WTC11 (cell line): ENCODE results near the gene ZFHX3. TPM values are rescaled to one million over a fixed set of nuclear protein-coding genes. Genes with fewer than 3 reads are reported as not detected.

Experiments used
- ATAC-seq: fragments of 200-7000 bp; cut with Tn5 transposase; 2 replicates; pipeline ENCODE4 v1.10.0; 2021; ENCODE audit warnings: mild to moderate bottlenecking, moderate library complexity
- CTCF ChIA-PET: fragments of 300-600 bp; sonication (Branson Sonifier 250); formaldehyde crosslinking; loops from one replicate; lab custom pipeline; 2021; ENCODE audit warnings: antibody characterized with exemption; lab: Charles Lee
- POLR2A ChIA-PET: fragments of 350-600 bp; sonication (Branson Sonifier 250); formaldehyde crosslinking; loops from one replicate; lab custom pipeline; 2021; ENCODE audit warnings: antibody characterized with exemption; lab: Charles Lee
- DNase-seq: peaks from one replicate; pipeline ENCODE4 v3.0.0; 2021; ENCODE audit warnings: low spot score
- H3K27ac Mint-ChIP-seq: 2 replicates; pipeline ENCODE4 v1.8.0; 2021; ENCODE audit warnings: mixed read lengths
- H3K27me3 Mint-ChIP-seq: 2 replicates; pipeline ENCODE4 v1.8.0; 2021; ENCODE audit warnings: low read depth, mild to moderate bottlenecking, moderate library complexity, mixed read lengths
- H3K36me3 Mint-ChIP-seq: 2 replicates; pipeline ENCODE4 v1.8.0; 2021; ENCODE audit warnings: mixed read lengths
- H3K4me1 Mint-ChIP-seq: 2 replicates; pipeline ENCODE4 v1.8.0; 2022; ENCODE audit warnings: mixed read lengths
- H3K4me3 Mint-ChIP-seq: 2 replicates; pipeline ENCODE4 v1.8.0; 2021; ENCODE audit warnings: mild to moderate bottlenecking, moderate library complexity, mixed read lengths
- H3K9me3 Mint-ChIP-seq: 2 replicates; pipeline ENCODE4 v1.8.0; 2021; ENCODE audit warnings: mixed read lengths
- EMX1 ChIP-seq: fragments of 250-450 bp; sonication (Bioruptor Pico); IDR thresholded peaks from 2 replicates; pipeline ENCODE4 v1.8.0; 2021; ENCODE audit warnings: mild to moderate bottlenecking
- NFATC4 ChIP-seq: fragments of 250-450 bp; sonication (Bioruptor Pico); IDR thresholded peaks from 2 replicates; pipeline ENCODE4 v1.9.0; 2021; ENCODE audit warnings: mild to moderate bottlenecking
- ZNF138 ChIP-seq: sonication (generic); formaldehyde crosslinking; conservative IDR thresholded peaks from 2 replicates; pipeline ENCODE4 v1.8.1; 2022; ENCODE audit warnings: mild to moderate bottlenecking, moderate library complexity, missing genetic modification reagents
- ZNF317 ChIP-seq: sonication (generic); formaldehyde crosslinking; IDR thresholded peaks from 2 replicates; pipeline ENCODE4 v1.8.1; 2023; ENCODE audit warnings: low read depth, mild to moderate bottlenecking, moderate library complexity, missing genetic modification reagents, borderline replicate concordance
- ZNF416 ChIP-seq: fragments of 250-450 bp; sonication (Bioruptor Pico); IDR thresholded peaks from 2 replicates; pipeline ENCODE4 v1.9.0; 2021; ENCODE audit warnings: mild to moderate bottlenecking, inconsistent platforms
- ZNF671 ChIP-seq: fragments of 250-450 bp; sonication (Bioruptor Pico); IDR thresholded peaks from 2 replicates; pipeline ENCODE4 v1.8.0; 2021; ENCODE audit warnings: mild to moderate bottlenecking
- total RNA-seq: library from RNA; stranded (reverse); gene quantifications from 3 replicates; pipeline ENCODE4 v1.2.3, GENCODE V29; 2021
- TF ChIP-seq, protein P1 (sequence below): fragments of 250-450 bp; sonication (Bioruptor Pico); IDR thresholded peaks from 2 replicates; pipeline ENCODE4 v2.1.2; 2022; ENCODE audit warnings: mild to moderate bottlenecking, moderate library complexity
- TF ChIP-seq, protein P2 (sequence below): sonication (generic); formaldehyde crosslinking; IDR thresholded peaks from 2 replicates; pipeline ENCODE4 v1.8.0; 2022; ENCODE audit warnings: missing genetic modification reagents
- TF ChIP-seq, protein P3 (sequence below): fragments of 200-600 bp; IDR thresholded peaks from 2 replicates; pipeline ENCODE4 v1.8.0; 2022; ENCODE audit warnings: antibody characterized with exemption
- TF ChIP-seq, protein P4 (sequence below): sonication (generic); formaldehyde crosslinking; IDR thresholded peaks from 2 replicates; pipeline ENCODE4 v1.8.0; 2023; ENCODE audit warnings: mild to moderate bottlenecking, missing genetic modification reagents
- TF ChIP-seq, protein P5 (sequence below): sonication (generic); formaldehyde crosslinking; IDR thresholded peaks from 2 replicates; pipeline ENCODE4 v1.8.0; 2022; ENCODE audit warnings: mild to moderate bottlenecking, missing genetic modification reagents
- TF ChIP-seq, protein P6 (sequence below): sonication (generic); formaldehyde crosslinking; IDR thresholded peaks from 2 replicates; pipeline ENCODE4 v1.8.1; 2022; ENCODE audit warnings: low read depth, missing genetic modification reagents, borderline replicate concordance
- TF ChIP-seq, protein P7 (sequence below): sonication (generic); formaldehyde crosslinking; conservative IDR thresholded peaks from 2 replicates; pipeline ENCODE4 v1.8.1; 2023; ENCODE audit warnings: mild to moderate bottlenecking, low read depth, missing genetic modification reagents, moderate library complexity

Gene ZFHX3
- total RNA-seq, 1 experiment from 2014 or later, result 5.7 TPM

DNA sequence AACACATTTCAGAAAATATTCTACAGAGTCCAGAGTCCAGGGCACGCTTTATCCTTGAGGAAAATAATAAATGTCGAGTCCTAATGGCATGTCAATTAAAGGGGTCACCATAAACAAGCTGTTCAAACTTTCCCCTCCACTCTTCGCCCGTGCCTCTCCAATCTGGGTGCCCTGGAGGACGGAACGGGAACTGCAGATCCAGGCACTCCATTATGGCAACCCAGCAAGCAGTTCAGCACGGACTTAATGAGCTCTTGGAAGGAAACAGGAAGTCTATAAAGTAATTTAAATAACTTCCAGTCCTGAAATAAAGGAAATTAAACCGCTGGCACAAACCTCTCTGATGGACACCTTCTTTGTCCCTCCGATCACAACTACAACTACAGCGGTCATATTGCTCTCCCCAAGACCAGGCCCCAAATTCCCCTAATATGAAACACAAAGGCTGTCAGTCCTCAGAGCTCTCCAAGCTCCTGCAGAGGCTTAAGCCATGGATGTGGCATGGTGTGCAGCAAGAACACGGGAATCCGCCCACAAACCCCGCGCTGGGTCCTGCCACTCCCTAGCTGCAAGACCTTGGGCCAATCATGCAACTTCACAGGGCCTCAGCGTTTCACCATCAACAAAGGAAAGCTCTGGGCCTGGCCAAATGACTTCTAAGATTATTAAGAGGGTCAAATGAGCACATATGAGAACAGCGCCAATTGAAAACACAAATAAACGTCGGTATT lies 52.6 kb downstream of the ZFHX3 start:
- peak; percentile 73 for DNase-seq
- CTCF ChIA-PET, result interaction anchor here (0.5 to 2.6 kb wide), 63 partner anchors 9 to 531 kb away, joined by 3 to 47 read pairs (median 4); partner anchors contain the start of gene ZFHX3
- POLR2A ChIA-PET, result interaction anchor here (0.5 to 1.1 kb wide), 3 partner anchors 10 to 265 kb away, joined by 3 to 5 read pairs (median 3); no protein-coding TSS in a partner anchor
- no peak overlapping the region for H3K4me3 Mint-ChIP-seq
- H3K36me3 Mint-ChIP-seq, result peaks cover under 1% of the 10 kb centered on the region; the same call in 1 of the 2 replicates
- no peak overlapping the region for H3K27ac Mint-ChIP-seq
- ATAC-seq, result peak; percentile 86
- no peaks in the 10 kb centered on the region; the same call in 1 of the 2 replicates for H3K27me3 Mint-ChIP-seq
- peaks cover under 1% of the 10 kb centered on the region; the same call in 1 of the 2 replicates for H3K9me3 Mint-ChIP-seq
- TF ChIP-seq ZNF138 (CRISPR knock-in tag) (no peak), ZNF416 (no peak), NFATC4 (CRISPR knock-in tag) (no peak)
- TF ChIP-seq, protein P1, sequence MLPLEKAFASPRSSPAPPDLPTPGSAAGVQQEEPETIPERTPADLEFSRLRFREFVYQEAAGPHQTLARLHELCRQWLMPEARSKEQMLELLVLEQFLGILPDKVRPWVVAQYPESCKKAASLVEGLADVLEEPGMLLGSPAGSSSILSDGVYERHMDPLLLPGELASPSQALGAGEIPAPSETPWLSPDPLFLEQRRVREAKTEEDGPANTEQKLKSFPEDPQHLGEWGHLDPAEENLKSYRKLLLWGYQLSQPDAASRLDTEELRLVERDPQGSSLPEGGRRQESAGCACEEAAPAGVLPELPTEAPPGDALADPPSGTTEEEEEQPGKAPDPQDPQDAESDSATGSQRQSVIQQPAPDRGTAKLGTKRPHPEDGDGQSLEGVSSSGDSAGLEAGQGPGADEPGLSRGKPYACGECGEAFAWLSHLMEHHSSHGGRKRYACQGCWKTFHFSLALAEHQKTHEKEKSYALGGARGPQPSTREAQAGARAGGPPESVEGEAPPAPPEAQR (CRISPR knock-in tag), result no peak
- TF ChIP-seq, protein P2, sequence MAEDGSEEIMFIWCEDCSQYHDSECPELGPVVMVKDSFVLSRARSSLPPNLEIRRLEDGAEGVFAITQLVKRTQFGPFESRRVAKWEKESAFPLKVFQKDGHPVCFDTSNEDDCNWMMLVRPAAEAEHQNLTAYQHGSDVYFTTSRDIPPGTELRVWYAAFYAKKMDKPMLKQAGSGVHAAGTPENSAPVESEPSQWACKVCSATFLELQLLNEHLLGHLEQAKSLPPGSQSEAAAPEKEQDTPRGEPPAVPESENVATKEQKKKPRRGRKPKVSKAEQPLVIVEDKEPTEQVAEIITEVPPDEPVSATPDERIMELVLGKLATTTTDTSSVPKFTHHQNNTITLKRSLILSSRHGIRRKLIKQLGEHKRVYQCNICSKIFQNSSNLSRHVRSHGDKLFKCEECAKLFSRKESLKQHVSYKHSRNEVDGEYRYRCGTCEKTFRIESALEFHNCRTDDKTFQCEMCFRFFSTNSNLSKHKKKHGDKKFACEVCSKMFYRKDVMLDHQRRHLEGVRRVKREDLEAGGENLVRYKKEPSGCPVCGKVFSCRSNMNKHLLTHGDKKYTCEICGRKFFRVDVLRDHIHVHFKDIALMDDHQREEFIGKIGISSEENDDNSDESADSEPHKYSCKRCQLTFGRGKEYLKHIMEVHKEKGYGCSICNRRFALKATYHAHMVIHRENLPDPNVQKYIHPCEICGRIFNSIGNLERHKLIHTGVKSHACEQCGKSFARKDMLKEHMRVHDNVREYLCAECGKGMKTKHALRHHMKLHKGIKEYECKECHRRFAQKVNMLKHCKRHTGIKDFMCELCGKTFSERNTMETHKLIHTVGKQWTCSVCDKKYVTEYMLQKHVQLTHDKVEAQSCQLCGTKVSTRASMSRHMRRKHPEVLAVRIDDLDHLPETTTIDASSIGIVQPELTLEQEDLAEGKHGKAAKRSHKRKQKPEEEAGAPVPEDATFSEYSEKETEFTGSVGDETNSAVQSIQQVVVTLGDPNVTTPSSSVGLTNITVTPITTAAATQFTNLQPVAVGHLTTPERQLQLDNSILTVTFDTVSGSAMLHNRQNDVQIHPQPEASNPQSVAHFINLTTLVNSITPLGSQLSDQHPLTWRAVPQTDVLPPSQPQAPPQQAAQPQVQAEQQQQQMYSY (CRISPR knock-in tag), result no peak
- TF ChIP-seq, protein P3, sequence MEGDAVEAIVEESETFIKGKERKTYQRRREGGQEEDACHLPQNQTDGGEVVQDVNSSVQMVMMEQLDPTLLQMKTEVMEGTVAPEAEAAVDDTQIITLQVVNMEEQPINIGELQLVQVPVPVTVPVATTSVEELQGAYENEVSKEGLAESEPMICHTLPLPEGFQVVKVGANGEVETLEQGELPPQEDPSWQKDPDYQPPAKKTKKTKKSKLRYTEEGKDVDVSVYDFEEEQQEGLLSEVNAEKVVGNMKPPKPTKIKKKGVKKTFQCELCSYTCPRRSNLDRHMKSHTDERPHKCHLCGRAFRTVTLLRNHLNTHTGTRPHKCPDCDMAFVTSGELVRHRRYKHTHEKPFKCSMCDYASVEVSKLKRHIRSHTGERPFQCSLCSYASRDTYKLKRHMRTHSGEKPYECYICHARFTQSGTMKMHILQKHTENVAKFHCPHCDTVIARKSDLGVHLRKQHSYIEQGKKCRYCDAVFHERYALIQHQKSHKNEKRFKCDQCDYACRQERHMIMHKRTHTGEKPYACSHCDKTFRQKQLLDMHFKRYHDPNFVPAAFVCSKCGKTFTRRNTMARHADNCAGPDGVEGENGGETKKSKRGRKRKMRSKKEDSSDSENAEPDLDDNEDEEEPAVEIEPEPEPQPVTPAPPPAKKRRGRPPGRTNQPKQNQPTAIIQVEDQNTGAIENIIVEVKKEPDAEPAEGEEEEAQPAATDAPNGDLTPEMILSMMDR, result peak; percentile 87
- peaks cover 32% of the 10 kb centered on the region for H3K4me1 Mint-ChIP-seq

DNA sequence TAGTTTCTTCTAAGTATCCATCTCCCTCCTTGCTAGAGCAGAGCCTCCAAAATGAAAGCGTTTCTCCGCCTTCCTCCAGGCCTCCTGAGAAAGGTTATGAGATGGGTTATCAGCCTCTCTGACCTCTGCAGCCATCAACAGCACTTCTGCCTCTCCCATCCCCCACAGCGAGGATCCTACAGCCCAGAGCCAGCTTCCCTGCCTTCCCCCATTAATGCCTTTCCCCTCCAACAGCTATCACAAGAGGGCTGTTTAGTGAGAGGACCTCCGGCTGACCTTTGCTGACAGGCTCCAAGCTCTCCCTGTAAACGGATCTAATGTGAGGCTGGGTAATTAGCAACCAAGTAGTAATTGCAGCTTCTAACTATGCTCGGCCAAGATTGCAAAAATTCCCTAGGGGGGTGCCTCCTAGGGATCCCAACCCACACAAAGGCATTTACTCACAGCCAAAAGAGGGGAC lies 55.8 kb downstream of the ZFHX3 start:
- H3K9me3 Mint-ChIP-seq, result no peaks in the 10 kb centered on the region
- no peaks in the 10 kb centered on the region for H3K36me3 Mint-ChIP-seq
- CTCF ChIA-PET, result interaction anchor here (1.5 kb wide), 1 partner anchor 20 kb away, joined by 3 read pairs; no protein-coding TSS in a partner anchor
- H3K4me1 Mint-ChIP-seq, result peaks cover 43% of the 10 kb centered on the region
- ATAC-seq (peak; percentile 67), DNase-seq (peak; percentile 40)
- TF ChIP-seq EMX1, result no peak
- TF ChIP-seq, protein P4, sequence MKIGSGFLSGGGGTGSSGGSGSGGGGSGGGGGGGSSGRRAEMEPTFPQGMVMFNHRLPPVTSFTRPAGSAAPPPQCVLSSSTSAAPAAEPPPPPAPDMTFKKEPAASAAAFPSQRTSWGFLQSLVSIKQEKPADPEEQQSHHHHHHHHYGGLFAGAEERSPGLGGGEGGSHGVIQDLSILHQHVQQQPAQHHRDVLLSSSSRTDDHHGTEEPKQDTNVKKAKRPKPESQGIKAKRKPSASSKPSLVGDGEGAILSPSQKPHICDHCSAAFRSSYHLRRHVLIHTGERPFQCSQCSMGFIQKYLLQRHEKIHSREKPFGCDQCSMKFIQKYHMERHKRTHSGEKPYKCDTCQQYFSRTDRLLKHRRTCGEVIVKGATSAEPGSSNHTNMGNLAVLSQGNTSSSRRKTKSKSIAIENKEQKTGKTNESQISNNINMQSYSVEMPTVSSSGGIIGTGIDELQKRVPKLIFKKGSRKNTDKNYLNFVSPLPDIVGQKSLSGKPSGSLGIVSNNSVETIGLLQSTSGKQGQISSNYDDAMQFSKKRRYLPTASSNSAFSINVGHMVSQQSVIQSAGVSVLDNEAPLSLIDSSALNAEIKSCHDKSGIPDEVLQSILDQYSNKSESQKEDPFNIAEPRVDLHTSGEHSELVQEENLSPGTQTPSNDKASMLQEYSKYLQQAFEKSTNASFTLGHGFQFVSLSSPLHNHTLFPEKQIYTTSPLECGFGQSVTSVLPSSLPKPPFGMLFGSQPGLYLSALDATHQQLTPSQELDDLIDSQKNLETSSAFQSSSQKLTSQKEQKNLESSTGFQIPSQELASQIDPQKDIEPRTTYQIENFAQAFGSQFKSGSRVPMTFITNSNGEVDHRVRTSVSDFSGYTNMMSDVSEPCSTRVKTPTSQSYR, result peak; percentile 41; the same call in 1 of the 2 replicates
- no peaks in the 10 kb centered on the region; the same call in 1 of the 2 replicates for H3K27me3 Mint-ChIP-seq
- no peak overlapping the region for H3K4me3 Mint-ChIP-seq
- POLR2A ChIA-PET, result no interaction called here
- no peak overlapping the region for H3K27ac Mint-ChIP-seq

DNA sequence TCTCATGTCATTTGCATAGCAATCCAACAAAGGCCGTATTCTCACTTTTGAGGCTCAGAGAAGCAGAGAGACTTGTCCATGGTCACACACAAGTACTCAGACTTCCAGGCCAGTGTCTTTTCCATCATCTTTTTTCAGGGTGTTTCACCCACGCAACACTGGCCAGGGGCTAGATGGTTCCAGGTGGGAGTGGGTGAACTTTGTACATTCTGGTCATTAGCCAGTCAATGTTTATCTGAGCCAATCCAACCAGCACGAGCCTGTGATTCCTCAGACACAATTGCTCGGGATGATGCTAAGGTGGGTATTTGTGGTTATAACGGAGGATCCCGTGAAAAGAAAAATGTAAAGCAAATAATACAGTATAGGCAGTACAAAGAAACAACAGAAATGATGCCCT lies 56.3 kb downstream of the ZFHX3 start:
- H3K27ac Mint-ChIP-seq, result no peak overlapping the region
- H3K9me3 Mint-ChIP-seq, result no peaks in the 10 kb centered on the region
- POLR2A ChIA-PET, result no interaction called here
- ATAC-seq (no peak), DNase-seq (no peak)
- no peaks in the 10 kb centered on the region; the same call in 1 of the 2 replicates for H3K27me3 Mint-ChIP-seq
- no peaks in the 10 kb centered on the region for H3K36me3 Mint-ChIP-seq
- H3K4me1 Mint-ChIP-seq, result peaks cover 43% of the 10 kb centered on the region
- CTCF ChIA-PET, result interaction anchor here (1.5 kb wide), 1 partner anchor 20 kb away, joined by 3 read pairs; no protein-coding TSS in a partner anchor
- H3K4me3 Mint-ChIP-seq, result no peak overlapping the region
- TF ChIP-seq, protein P5, sequence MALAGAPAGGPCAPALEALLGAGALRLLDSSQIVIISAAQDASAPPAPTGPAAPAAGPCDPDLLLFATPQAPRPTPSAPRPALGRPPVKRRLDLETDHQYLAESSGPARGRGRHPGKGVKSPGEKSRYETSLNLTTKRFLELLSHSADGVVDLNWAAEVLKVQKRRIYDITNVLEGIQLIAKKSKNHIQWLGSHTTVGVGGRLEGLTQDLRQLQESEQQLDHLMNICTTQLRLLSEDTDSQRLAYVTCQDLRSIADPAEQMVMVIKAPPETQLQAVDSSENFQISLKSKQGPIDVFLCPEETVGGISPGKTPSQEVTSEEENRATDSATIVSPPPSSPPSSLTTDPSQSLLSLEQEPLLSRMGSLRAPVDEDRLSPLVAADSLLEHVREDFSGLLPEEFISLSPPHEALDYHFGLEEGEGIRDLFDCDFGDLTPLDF, result no peak
- TF ChIP-seq, protein P6, sequence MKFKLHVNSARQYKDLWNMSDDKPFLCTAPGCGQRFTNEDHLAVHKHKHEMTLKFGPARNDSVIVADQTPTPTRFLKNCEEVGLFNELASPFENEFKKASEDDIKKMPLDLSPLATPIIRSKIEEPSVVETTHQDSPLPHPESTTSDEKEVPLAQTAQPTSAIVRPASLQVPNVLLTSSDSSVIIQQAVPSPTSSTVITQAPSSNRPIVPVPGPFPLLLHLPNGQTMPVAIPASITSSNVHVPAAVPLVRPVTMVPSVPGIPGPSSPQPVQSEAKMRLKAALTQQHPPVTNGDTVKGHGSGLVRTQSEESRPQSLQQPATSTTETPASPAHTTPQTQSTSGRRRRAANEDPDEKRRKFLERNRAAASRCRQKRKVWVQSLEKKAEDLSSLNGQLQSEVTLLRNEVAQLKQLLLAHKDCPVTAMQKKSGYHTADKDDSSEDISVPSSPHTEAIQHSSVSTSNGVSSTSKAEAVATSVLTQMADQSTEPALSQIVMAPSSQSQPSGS, result no peak
- TF ChIP-seq ZNF317 (CRISPR knock-in tag) (no peak), NFATC4 (CRISPR knock-in tag) (no peak), ZNF671 (CRISPR knock-in tag) (no peak)
- TF ChIP-seq, protein P7, sequence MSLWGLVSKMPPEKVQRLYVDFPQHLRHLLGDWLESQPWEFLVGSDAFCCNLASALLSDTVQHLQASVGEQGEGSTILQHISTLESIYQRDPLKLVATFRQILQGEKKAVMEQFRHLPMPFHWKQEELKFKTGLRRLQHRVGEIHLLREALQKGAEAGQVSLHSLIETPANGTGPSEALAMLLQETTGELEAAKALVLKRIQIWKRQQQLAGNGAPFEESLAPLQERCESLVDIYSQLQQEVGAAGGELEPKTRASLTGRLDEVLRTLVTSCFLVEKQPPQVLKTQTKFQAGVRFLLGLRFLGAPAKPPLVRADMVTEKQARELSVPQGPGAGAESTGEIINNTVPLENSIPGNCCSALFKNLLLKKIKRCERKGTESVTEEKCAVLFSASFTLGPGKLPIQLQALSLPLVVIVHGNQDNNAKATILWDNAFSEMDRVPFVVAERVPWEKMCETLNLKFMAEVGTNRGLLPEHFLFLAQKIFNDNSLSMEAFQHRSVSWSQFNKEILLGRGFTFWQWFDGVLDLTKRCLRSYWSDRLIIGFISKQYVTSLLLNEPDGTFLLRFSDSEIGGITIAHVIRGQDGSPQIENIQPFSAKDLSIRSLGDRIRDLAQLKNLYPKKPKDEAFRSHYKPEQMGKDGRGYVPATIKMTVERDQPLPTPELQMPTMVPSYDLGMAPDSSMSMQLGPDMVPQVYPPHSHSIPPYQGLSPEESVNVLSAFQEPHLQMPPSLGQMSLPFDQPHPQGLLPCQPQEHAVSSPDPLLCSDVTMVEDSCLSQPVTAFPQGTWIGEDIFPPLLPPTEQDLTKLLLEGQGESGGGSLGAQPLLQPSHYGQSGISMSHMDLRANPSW (CRISPR knock-in tag), result no peak
